PC-9 (cell line): ENCODE measurements around the gene SMAP2. TPM values are rescaled to one million over a fixed set of nuclear protein-coding genes. Genes with fewer than 3 reads are reported as not detected.

Experiments
- BruUV-seq: library from RNA; stranded (reverse); fragments of 400-500 nt; replicated peaks from 2 replicates; lab custom pipeline; 2021; lab: Mats Ljungman, UMichigan
- CTCF ChIA-PET: fragments of 300-600 bp; sonication (Branson Sonifier 250); formaldehyde crosslinking; loops from one replicate; lab custom pipeline; 2022; ENCODE audit warnings: antibody characterized with exemption; lab: Charles Lee
- POLR2A ChIA-PET: fragments of 300-600 bp; sonication (Branson Sonifier 250); formaldehyde crosslinking; loops from one replicate; lab custom pipeline; 2022; ENCODE audit warnings: antibody characterized with exemption; ENCODE audit not compliant: unreplicated experiment; lab: Charles Lee
- DNase-seq, 2 experiments: peaks; one replicate each; pipeline versions ENCODE4 v3.0.0 to v3.0.0-alpha.2; 2015 to 2022; ENCODE audit warnings: mixed read lengths in 1 of 2
- H2AFZ ChIP-seq: fragments of 200-600 bp; sonication (generic); 2 replicates; pipeline ENCODE4 v1.8.1; 2017; ENCODE audit warnings: antibody characterized with exemption
- H3F3A ChIP-seq: fragments of 200-600 bp; sonication (generic); 2 replicates; pipeline ENCODE4 v1.8.1; 2017; ENCODE audit warnings: antibody characterized with exemption, mild to moderate bottlenecking, low read depth; ENCODE audit not compliant: insufficient read depth
- H3K27ac ChIP-seq: fragments of 200-600 bp; sonication (generic); 2 replicates; pipeline ENCODE4 v1.6.1; 2016; ENCODE audit warnings: mixed run types
- H3K27me3 ChIP-seq: fragments of 200-600 bp; sonication (generic); 2 replicates; pipeline ENCODE4 v1.6.1; 2016; ENCODE audit warnings: low read depth, mixed run types; ENCODE audit not compliant: insufficient read depth
- H3K36me3 ChIP-seq: fragments of 200-600 bp; sonication (generic); 2 replicates; pipeline ENCODE4 v1.6.1; 2016; ENCODE audit warnings: low read depth, mixed run types
- H3K4me1 ChIP-seq: fragments of 200-600 bp; sonication (generic); replicated peaks from 2 replicates; pipeline ENCODE4 v1.6.1; 2016; ENCODE audit warnings: mixed run types; ENCODE audit not compliant: insufficient read depth
- H3K4me2 ChIP-seq: fragments of 200-600 bp; sonication (generic); 2 replicates; pipeline ENCODE4 v1.6.1; 2017; ENCODE audit warnings: mixed run types
- H3K4me3 ChIP-seq: fragments of 200-600 bp; sonication (generic); 2 replicates; pipeline ENCODE4 v1.6.1; 2016; ENCODE audit warnings: mixed run types
- H3K79me2 ChIP-seq: fragments of 200-600 bp; sonication (generic); 2 replicates; pipeline ENCODE4 v1.6.1; 2017; ENCODE audit warnings: low read depth, mixed run types
- H3K9me2 ChIP-seq: fragments of 200-600 bp; sonication (generic); 2 replicates; pipeline ENCODE4 v1.8.1; 2017; ENCODE audit warnings: mild to moderate bottlenecking; ENCODE audit not compliant: insufficient read depth
- H3K9me3 ChIP-seq: fragments of 200-600 bp; sonication (generic); 2 replicates; pipeline ENCODE4 v1.8.1; 2016; ENCODE audit warnings: low read depth; ENCODE audit not compliant: insufficient read depth
- H4K20me1 ChIP-seq: fragments of 200-600 bp; sonication (generic); 2 replicates; pipeline ENCODE4 v1.8.1; 2017; ENCODE audit not compliant: insufficient read depth
- CTCF ChIP-seq: fragments of 200-600 bp; sonication (generic); conservative IDR thresholded peaks from 2 replicates; pipeline ENCODE4 v1.6.1; 2017; ENCODE audit warnings: mixed run types, antibody characterized with exemption, mild to moderate bottlenecking, moderate library complexity
- EZH2 ChIP-seq: fragments of 200-600 bp; sonication (generic); IDR thresholded peaks from 2 replicates; pipeline ENCODE4 v1.8.0; 2017; ENCODE audit warnings: antibody characterized with exemption, low read depth
- intact Hi-C: fragments of 100-400 bp; cut with micrococcal nuclease; formaldehyde crosslinking; loops from one replicate; pipeline ENCODE4 v1.10.0; 2022; ENCODE audit not compliant: unreplicated experiment
- total RNA-seq: library from RNA; stranded (reverse); gene quantifications from 2 replicates; pipeline ENCODE4 v1.2.3, GENCODE V29; 2021

Gene SMAP2
- total RNA-seq, 1 experiment from 2014 or later, result 19.7 TPM

- no peak overlapping the region for H3K4me3 ChIP-seq
- H3K36me3 ChIP-seq, result no peaks in the 10 kb centered on the region
- H3K27me3 ChIP-seq, result no peaks in the 10 kb centered on the region
- H3K9me2 ChIP-seq, result no peaks in the 10 kb centered on the region
- peaks cover 3% of the 10 kb centered on the region for H3K4me1 ChIP-seq
- intact Hi-C loops, result no loop called here
- no peak for TF ChIP-seq CTCF
- TF ChIP-seq EZH2, result no peak
- H3K79me2 ChIP-seq, result peaks cover 3% of the 10 kb centered on the region; the same call in 1 of the 2 replicates
- no peak for DNase-seq
- BruUV-seq, result no TSS peak
- H3K9me3 ChIP-seq, result no peaks in the 10 kb centered on the region
- no peak overlapping the region for H2AFZ ChIP-seq
- 0 out of 2 replicates have a peak, but pooled peaks cover under 1% of the 10 kb centered on the region for H3F3A ChIP-seq
- ChIA-PET CTCF (no interaction called here), POLR2A (no interaction called here)
- H3K27ac ChIP-seq, result no peak overlapping the region
- H3K4me2 ChIP-seq, result no peak overlapping the region
- no peaks in the 10 kb centered on the region for H4K20me1 ChIP-seq
Observed at GRCh38 chr1:40397258-40397657, 23.7 kb downstream of the SMAP2 start.

GRCh38 chr1:40399984-40400704 is 26.6 kb downstream of the SMAP2 start:
- intact Hi-C loops, result no loop called here
- Histone ChIP-seq H3K27me3 (no peaks in the 10 kb centered on the region), H3K9me3 (no peaks in the 10 kb centered on the region), H3K27ac (no peak overlapping the region), H2AFZ (no peak overlapping the region), H3K4me1 (no peaks in the 10 kb centered on the region; the same call in 1 of the 2 replicates), H3K4me2 (no peak overlapping the region), H3K79me2 (peaks cover 3% of the 10 kb centered on the region; the same call in 1 of the 2 replicates), H3K9me2 (no peaks in the 10 kb centered on the region), H3K36me3 (no peaks in the 10 kb centered on the region), H3F3A (no peaks in the 10 kb centered on the region), H4K20me1 (no peaks in the 10 kb centered on the region), H3K4me3 (no peak overlapping the region)
- POLR2A ChIA-PET, result no interaction called here
- CTCF ChIA-PET, result interaction anchor here (0.5 to 0.6 kb wide), 2 partner anchors 248 to 417 kb away, joined by 3 to 5 read pairs; no protein-coding TSS in a partner anchor
- DNase-seq, result no peak
- TF ChIP-seq CTCF, result no peak
- no peak for TF ChIP-seq EZH2
- BruUV-seq, result no TSS peak

- Histone ChIP-seq H3K27ac (no peak overlapping the region), H3K27me3 (no peaks in the 10 kb centered on the region), H2AFZ (no peak overlapping the region), H3K9me3 (no peaks in the 10 kb centered on the region), H3K9me2 (no peaks in the 10 kb centered on the region), H3K4me2 (no peak overlapping the region), H4K20me1 (no peaks in the 10 kb centered on the region), H3F3A (no peaks in the 10 kb centered on the region), H3K4me3 (no peak overlapping the region), H3K4me1 (no peaks in the 10 kb centered on the region; the same call in 1 of the 2 replicates), H3K79me2 (peaks cover 3% of the 10 kb centered on the region; the same call in 1 of the 2 replicates), H3K36me3 (no peaks in the 10 kb centered on the region)
- intact Hi-C loops, result no loop called here
- ChIA-PET CTCF (no interaction called here), POLR2A (no interaction called here)
- no peak for TF ChIP-seq CTCF
- no peak for TF ChIP-seq EZH2
- no TSS peak for BruUV-seq
- no peak for DNase-seq
Observed at GRCh38 chr1:40401473-40402201, 28.1 kb downstream of the SMAP2 start.
